ENCODE measurements around the gene PRR20G.

GRCh38 chr3:127238602-127239001 is 49.2 kb downstream of the PRR20G start:
- TF ChIP-seq POLR2A (IDR thresholded peaks at IDR 0.05; ENCODE audit: low read length) (no peak), GATA1 (IDR thresholded peaks at IDR 0.05; ENCODE audit: low read depth, low read length) (no peak)

Data from erythroblast (primary cell).